SHP77 (cell line): ENCODE data around the gene RBPJL.

Source experiments
- DNase-seq, 2 experiments: peaks; one replicate each; lab custom pipeline; 2025; lab: John Stamatoyannopoulos, UW

The RBPJL gene, protein sequence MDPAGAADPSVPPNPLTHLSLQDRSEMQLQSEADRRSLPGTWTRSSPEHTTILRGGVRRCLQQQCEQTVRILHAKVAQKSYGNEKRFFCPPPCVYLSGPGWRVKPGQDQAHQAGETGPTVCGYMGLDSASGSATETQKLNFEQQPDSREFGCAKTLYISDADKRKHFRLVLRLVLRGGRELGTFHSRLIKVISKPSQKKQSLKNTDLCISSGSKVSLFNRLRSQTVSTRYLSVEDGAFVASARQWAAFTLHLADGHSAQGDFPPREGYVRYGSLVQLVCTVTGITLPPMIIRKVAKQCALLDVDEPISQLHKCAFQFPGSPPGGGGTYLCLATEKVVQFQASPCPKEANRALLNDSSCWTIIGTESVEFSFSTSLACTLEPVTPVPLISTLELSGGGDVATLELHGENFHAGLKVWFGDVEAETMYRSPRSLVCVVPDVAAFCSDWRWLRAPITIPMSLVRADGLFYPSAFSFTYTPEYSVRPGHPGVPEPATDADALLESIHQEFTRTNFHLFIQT

DNA sequence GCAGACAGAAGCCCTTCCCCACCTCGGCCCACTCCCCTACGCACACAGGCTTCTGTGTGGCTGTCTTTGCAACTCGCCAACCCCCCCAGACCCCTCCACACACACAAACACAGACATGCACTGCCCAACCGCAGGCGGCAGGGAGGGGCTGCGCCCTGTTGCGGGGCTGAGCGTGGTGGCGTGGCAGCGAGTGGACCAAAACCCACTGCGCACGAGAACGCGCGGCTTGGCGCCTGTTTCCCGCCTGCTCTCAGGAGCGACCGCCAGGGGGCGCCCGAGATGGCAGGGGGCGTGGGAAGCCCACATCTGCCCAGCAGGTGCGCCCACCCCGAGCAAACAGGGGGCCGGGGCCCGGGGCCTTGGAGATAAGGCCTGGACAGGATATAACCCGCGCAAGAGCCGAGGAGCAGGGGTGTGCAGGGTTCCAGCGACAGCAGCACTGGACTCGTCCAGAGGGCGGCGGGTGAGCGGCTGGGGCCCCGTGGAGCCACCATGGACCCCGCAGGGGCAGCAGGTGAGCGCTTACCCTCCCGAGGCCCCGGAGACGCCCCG is at the start of gene RBPJL:
TSS of gene RBPJL (plus strand) at position 410 of the 552 bp plus-strand sequence. CDS start at position 493, 83 bp downstream.
- DNase-seq = no peak

DNA sequence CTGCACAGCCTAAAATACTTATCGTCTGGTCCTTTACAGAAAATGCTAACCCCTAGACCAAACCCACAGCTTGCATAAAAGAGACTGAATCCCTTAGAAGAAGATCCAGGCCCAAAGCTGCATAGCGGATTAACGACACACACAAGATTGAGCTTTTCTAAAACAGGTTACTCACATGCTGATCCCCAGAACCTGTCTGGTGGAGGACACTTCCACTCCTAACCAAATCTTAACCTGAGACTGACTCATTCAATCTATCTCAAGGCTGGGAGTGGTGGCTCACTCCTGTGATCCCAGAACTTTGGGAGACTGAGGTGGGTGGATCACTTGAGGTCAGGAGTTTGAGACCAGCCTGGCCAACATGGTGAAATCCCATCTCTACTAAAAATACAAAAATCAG is 49.5 kb upstream of the RBPJL start:
- DNase-seq = no peak

DNA sequence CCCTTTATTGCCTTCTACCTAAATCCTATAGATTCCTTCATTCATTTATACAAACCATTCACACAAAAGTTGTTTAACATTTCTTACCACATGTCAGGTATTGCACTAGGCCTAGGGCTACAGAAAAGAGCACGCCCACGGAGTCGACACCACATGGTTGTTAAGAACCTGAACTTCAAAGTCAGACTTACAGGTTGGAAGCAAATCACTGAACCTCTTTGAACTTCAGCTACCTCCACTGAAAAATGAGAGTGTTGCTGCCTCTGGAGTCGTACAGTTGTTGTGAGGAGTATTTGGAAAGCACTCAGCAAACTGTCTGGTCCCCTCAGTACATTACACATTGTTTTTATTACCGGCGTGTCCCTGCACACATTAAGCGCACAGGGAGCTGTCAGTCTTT is 48.9 kb upstream of the RBPJL start:
- DNase-seq = no peak

DNA sequence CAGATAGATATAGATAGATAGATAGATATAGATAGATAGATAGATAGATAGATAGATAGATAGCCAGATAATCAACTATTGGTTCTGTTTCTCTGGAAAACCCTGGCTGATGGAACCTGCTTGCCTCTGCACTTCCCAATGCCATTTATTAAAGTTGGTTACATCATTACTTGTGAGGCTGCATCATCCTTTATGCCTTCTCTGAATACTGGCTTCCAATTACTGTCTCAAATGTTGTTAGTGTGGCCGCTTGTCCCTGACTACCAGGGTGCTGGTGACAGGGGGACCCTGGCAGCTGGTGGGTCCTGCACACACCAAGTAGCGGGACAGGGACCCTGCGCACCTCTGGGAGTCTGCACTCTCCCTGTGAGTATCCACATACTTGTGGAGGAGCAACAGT is 48.4 kb upstream of the RBPJL start:
- DNase-seq = no peak

DNA sequence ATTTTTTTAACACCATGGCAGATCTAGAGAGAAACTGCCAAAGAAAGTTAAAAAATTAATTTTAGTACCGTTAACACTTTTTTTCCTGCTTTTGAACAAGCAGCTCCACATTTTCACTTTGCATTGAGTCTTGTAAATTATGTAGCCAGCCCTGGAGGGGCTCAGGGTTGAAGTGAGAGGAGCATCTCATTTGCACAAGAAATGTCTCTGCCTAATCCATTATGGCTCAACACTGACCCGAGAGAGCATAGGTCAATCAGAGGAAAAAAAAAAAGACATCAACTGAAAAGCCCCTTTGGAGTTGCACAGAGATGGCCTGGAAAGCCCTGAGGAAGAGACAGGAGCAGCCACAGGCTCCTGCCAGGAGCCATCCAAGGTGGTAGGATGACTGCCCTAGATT is 48.0 kb upstream of the RBPJL start:
- no peak for DNase-seq

DNA sequence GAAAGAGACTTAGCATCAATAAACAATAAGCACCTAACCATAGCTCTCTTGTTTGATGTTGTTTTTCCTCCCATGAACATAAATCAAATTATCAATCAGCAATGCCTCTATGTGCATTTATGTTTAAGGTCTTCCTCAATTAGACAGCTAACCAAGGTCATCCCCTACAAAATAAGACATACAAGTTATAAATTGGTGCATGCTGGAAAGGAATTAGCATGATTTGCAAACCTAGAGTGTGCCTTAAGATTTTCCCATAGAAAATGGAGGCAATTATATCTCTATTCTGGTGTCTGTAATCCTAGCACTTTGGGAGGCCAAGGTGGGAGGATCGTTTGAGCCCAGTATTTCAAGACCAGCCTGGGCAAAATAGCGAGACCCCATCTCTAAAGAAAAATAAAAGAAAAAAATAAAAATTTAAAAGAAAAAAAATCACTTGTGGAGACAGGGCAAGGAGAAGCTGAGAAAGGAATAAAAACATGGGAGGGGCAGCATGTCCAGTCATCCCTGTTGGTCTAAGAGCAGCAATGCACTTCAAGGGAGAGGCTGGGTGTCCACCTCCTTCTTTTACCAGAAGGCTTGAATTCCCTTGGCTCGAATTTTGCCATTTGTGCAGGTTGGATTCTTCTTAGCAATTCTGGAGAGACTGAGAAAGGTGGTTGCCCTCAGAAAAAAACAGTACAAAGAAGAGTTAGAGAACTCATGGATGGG is 42.9 kb upstream of the RBPJL start:
- no peak for DNase-seq

DNA sequence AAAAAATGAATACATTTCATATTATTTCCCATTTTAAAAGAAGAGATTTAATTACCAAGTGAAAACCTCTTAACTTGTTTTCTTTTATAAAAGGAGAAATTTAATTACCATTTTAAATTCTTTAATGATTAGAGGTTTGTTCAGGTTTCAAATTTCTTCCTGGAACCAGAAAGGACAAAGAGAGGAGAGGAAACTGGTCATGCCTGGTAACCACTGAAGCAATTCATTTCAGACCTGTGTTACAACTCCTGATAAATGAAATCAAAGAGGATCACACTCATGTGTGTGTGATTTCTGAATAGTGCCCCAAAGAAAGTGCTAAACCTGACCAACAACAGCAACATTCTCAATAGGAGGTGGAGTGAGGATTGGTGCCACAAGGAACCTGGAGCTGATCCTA is 39.7 kb upstream of the RBPJL start:
- DNase-seq = no peak

DNA sequence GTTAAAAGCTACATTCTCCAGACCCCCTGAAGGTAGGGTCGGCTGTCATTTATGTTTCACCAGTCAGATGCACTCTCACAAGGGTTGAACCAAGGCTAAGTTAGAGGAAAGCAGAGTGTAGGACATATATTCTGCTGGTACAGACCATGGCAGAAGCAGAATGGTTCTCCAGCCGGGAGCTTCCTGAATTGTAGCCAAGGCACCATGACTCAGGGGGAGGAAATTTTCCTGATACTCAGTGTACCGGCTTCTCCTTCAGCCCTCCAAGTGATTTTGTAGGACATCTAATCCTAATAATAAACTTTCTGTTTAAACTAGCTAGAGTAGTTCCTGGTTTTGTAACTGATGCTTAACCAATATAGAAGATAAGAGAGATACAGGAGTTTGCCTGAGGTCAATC is 38.1 kb upstream of the RBPJL start:
- no peak for DNase-seq

DNA sequence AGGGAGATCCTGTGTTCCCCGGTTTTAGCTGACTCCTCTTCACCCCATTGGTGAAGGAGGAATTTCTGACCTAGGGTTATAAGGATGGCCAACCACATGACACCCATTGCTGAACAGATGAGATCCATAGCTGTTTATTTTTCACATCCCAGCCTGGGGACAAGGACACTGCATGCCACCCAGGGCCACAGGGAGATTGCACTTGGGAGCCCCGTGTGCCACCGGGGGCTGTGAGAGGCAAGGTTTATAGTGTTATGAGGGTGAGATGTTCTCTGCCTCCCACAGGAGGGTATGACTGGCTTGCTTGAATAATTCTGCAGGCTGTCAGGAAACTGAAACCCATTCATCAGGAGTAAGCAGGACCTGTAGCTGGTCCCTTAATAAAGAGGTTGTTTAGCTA is 37.6 kb upstream of the RBPJL start:
- DNase-seq = no peak

DNA sequence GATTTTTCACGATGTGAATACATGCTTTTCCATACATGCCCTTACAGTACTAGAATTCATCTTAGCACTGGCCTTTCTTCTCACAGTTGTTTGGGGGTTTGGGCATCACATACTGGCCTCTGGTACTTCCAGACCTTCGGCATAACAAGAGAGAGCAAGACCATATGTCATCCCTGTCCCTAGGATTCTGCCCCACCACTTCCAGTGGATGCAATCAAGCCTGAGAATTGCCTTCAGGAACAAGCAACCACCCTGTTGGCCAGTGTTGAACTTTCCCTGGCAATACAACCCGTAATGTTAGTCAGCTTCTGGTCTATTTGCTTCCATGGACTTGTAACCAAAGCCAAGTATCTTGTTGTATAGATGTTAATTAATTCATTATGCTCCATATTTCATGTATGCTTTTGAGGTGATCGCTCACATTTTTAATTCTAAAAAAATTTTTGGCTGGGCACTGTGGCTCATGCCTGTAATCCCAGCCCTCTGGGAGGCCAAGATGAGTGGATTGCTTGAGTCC is 36.8 kb upstream of the RBPJL start:
- no peak for DNase-seq

DNA sequence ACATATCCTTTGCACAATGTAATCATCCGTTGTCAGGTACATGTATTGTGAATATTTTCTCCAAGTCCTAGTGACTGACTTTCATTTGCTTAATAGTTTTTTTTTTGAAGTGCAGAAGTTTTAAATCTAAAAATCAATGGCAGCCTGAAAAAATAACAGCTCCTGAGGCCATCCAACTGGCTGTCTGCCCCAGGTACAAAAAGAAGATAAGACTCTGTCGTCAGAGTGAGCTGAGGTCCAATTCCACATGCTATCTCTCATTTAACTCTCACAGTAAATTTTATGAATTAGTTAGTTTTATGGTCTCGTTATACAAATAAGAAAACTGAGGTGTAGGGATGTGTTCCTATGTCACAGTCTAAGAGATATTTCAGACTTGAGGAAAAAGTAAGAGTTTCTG is 31.3 kb upstream of the RBPJL start:
- DNase-seq = no peak

DNA sequence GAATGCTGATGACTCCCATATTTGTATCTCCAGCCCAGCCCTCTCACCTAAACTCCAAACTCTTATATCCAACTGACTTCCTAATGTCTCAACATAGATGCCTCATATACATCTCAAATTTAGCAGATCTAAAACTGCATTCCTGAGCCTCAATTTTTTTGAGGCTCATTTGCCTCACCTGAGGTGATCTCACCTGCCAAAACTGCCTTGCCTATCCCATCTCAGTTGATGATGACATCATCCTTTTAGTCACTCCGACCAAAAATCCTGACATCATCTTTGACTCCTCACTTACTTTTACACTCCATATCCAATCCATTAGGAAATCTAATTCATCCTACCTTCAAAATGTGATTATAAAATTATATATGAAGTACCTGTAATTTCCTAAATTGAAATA is 26.6 kb upstream of the RBPJL start:
- DNase-seq = no peak

DNA sequence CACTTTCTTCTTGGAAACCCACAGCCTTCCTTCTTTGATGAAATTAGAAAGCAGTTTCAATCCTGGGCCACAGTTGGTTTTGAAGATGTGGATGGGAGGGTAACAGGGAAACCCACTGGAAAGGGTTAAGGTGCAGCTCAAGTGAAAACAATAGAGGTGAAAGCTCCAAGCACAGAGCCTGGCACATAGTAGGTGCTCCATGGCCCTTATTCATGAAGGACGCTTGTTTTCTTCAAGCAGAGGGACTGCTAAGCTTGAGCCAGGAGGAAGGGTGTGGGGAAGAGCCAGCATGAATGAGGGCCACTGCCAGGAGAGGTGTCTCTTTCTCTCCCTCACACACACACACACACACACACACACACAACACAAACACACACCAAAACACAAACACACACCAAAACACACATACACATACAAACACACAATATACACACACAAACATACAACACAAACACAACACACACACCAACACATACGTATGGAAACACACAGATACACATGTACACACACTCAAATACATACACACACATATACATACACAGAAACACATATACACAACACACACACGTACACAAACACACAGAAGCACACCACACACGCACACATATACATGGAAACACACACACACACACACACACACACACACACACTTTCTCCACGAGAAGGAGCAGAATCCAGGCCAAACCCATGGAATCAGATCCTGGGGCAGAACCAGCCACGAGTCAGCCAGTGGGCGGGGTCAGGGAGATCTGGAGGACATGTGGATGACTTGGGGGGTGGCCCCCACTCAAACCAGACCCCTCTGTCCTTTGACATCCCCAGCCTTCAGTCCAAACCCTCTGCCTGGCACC is 23.7 kb upstream of the RBPJL start:
- no peak for DNase-seq

DNA sequence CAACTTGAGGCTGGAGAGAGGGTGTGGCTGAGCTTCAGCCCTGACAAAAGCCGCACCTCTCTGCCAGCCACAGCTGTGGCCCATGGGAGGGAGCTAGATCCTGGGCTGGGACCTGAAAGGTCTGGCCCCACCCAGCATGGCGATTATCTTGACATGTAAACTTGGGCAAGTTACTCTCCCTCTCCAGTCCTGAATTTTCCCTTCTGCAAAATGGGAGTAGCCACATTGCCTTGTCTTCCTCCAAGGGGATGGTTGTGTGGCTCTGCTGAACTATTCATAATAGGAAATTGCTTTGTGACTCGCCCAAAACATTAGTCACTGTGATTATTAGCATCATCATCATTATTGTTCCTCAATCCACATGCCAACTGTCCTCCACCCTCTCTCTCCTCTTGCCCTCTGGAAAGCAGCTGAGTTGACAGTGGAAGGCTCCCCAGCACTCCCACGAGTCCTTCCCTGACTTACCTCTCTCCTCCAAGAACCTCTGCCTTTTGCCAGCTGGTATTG is 23.0 kb upstream of the RBPJL start:
- no peak for DNase-seq

DNA sequence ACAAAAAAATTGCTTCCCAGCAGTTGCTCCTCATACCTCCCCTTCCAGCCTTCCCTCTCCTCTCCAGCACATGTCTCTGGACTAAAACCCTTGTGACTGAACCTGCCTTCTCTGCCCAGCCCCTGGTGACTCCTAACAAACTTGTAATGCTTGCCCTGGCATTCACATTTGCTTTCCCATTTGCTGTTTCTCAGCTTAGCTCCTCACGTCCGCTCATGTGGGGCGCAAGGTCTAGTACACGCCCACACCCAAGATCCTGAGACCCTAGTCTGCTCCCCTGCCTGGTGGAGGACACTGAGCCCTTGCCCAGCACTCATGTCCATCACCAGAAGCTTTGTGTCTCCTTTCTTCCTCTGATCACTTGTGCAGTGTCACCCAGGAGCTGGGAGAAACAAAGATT is 18.3 kb upstream of the RBPJL start:
- DNase-seq = no peak

DNA sequence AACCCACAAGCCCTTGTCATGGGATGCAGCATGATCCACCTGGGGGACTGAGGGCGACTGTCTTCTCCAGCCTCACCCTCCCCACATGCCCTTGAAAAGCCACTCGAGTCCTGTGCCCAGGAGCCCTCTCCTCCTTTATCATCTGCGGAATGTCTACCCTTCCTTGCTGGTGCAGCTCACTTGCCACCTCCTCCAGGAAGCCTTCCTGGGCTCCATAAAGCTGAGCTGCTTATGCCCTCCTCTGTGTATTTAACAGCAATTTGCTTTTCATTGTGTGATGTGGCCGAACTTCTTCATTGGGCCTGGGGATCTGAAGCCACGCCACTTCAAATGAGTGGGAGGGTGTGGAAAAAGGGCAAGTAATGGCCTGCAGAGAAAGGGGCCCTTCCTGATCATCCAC is 17.8 kb upstream of the RBPJL start:
- DNase-seq = no peak

DNA sequence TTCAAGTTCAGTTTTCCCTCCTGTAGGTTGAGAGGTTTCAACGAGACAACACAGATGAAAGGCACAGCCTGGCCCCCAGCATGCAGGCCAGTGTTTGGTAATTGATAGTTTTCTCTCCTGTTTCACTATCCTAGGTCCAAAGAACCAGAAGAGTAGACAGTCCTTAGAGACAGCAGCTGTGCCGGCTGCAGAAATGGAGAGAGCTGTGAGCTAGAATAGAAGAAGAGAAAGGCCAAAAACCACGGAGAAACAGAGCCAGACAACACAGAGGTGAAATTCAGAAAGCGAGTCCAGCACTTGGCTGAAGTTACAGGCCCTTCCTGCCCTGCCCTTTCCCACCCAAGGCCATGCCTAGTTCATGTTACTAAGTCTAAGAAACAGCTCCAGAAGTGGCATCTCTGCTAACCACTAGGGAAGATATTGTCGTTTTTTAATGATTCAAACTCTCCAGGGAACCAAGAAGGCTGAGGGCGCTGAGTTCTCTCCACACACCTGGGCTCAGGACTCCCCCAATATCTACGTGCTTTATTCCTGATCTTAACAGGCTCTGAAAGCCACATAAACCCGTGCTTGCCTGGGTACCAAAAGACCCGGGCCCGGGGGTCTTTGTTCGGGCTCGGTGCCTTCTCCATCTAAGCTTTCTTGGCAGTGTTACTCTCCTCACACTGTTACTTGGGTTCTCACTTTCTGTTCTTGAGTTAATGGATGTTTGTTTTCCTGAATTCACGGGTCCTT is 16.5 kb upstream of the RBPJL start:
- DNase-seq = no peak

DNA sequence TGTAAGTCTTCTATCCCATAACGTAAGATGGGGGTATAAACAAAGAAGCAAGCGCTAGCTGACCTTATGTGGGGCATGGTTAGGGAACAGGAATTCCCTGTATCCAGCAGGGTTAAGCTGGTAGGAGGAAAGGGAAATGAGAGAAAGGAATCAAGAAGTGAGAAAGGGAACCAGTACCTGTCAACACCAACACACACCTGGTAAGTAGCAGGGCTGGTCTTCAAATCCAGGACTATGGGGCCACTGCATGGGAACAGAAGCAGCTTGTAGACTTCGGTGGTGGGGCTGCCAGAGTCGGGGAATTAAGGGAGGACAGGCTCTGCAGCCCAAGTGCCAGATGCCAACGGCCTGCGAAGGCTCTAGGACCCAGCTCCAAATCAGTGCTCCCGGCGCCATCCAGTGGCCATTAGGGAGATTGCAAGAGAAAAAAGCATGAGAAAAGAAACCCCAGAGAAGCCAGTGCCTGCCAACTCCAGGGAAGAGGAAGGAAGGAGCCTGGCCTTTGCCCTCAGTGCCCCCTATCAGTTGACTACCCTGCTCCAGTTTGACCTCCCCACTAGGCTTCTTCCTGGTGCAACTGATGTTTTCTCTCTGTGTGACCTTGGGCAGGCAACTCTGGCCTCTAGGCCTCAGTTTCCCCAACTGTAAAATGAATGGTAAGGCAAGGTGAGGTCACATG is 15.8 kb upstream of the RBPJL start:
- peak; percentile 59 to 62 for DNase-seq

DNA sequence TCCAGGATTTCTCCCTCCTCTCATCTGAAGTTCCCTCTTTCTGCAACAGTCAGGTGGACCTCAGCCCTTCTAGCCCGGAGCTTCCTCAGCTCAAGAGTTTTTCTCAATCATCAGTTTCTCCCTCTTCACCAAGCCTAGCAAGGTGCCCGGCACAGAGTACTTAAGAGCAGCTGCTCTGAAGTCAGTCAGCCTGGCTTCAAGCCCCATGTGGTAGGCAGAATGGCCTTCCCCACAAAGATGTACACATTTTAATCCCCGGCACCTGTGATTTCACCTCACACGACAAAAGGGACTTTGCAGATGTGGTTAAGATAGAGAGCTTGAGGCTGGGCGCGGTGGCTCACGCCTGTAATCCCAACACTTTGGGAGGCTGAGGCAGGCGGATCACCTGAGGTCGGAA is 15.1 kb upstream of the RBPJL start:
- DNase-seq = no peak

DNA sequence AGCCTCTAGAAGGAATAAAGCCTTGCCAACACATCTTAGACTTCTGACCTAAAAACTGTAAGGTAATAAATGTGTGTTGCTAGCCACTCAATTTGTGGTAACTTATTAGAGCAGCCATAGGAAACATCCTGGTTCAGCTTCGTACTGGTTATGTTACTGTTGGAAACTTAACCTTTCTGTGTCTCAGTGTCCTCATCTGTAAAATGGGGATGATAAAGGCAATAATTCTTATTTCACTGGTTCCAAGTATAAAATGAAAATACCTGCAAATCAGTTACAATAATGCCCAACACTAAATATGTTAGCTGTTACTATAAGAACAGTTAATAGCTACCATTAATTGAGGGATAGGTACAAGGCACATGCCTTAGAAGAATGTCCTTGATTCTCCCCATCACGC is 14.3 kb upstream of the RBPJL start:
- DNase-seq = no peak
